ENCODE measurements around the gene RTP1. TPM values are rescaled to one million over a fixed set of nuclear protein-coding genes. Genes with fewer than 3 reads are reported as not detected.
"Not testable (repeated sequence)": the region's sequence is repeated elsewhere in the genome, so short reads cannot be mapped to it uniquely, and the experiment has no call there.

The RTP1 gene
- total RNA-seq, 2 donors from 2014 or later = not detected

- no peaks in the 10 kb centered on the region for H3K27me3 ChIP-seq (replicated peaks; ENCODE audit: insufficient read depth)
- TF ChIP-seq POLR2AphosphoS5 (IDR thresholded peaks at IDR 0.05) (no peak), CTCF (IDR thresholded peaks at IDR 0.05) (peak in 3 of 4 experiments; percentile 68 to 77 (median 77))
- H3K4me1 ChIP-seq (replicated peaks) = no peaks in the 10 kb centered on the region
- H3K9me3 ChIP-seq = no peaks in the 10 kb centered on the region
- 0% methylated on average over 3 of the region's 3 CpGs for WGBS
- H3K36me3 ChIP-seq = no peaks in the 10 kb centered on the region
- intact Hi-C loops (cut with DNase I) = loop anchor here (10.0 kb wide), 1 partner anchor 550 kb away; the partner anchor contains the start of gene AHSG
- no peak overlapping the region for H3K27ac ChIP-seq
- H3K4me3 ChIP-seq = no peak overlapping the region
- peak; percentile 54 for DNase-seq (ENCODE audit: low spot score)
These were observed 32.1 kb upstream of the RTP1 start for GRCh38 chr3:187165144-187165543.

- 91% methylated on average over 8 of the region's 8 CpGs for WGBS
- TF ChIP-seq CTCF (IDR thresholded peaks at IDR 0.05) = no peak
- TF ChIP-seq POLR2AphosphoS5 (IDR thresholded peaks at IDR 0.05) = no peak
- no peak for TF ChIP-seq POLR2A (IDR thresholded peaks at IDR 0.05)
- Histone ChIP-seq H3K27me3 (replicated peaks; ENCODE audit: insufficient read depth) (no peaks in the 10 kb centered on the region), H3K27ac (no peak overlapping the region), H3K4me3 (no peak overlapping the region), H3K36me3 (no peaks in the 10 kb centered on the region), H3K4me1 (replicated peaks) (no peaks in the 10 kb centered on the region), H3K9me3 (no peaks in the 10 kb centered on the region)
- intact Hi-C loops (cut with DNase I) = loop anchor here (10.0 kb wide), 1 partner anchor 552 kb away; the partner anchor contains the start of gene AHSG
- DNase-seq (ENCODE audit: low spot score) = no peak
These were observed 30.5 kb upstream of the RTP1 start for GRCh38 chr3:187166750-187167149.

- intact Hi-C loops (cut with DNase I) = loop anchor here (10.0 kb wide), 1 partner anchor 553 kb away; the partner anchor contains the start of gene AHSG
- no peak overlapping the region for H3K27ac ChIP-seq
These were observed 29.5 kb upstream of the RTP1 start for GRCh38 chr3:187167777-187168176.

DNA sequence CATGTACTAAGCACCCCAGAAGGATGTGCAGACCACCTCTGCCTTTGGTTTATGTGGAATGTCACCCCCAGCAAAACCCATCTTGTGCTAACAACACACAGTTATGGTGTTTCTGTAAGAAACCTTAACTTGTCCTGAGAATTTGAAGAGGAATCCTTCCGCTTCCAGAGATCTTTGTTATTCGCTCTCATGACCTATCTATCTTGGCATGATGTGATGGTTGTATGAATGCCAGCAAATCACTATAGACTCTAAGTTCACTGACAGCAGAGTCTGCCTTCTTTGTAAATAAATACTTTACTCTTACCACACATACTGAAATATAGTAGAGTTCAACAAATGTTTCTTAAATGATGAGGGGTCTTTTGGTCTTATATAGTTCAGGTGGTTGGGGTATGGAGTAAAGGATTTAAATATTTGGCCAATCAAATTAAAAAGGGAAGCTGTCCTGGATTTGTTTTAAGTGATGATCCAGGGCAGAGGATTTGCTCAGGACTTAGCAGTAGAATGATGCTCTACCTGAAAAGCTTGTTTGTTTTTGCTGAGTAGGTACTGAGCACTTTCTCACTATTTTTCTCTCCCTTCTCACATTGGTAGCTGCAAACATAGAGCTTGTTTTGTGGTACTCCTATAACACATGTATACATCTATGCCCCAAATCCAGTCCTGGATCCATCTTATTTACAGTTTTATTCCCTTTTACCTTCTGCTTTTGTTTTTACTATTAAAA, 27.9 kb upstream of the RTP1 start:
- H3K4me1 ChIP-seq (replicated peaks) = no peaks in the 10 kb centered on the region
- intact Hi-C loops (cut with DNase I) = loop anchor here (10.0 kb wide), 1 partner anchor 555 kb away; the partner anchor contains the start of gene AHSG
- 89% methylated on average over 2 of the region's 2 CpGs for WGBS
- no peak overlapping the region for H3K27ac ChIP-seq
- H3K36me3 ChIP-seq = no peaks in the 10 kb centered on the region
- no peak for DNase-seq (ENCODE audit: low spot score)
- H3K4me3 ChIP-seq = no peak overlapping the region
- H3K27me3 ChIP-seq (replicated peaks; ENCODE audit: insufficient read depth) = no peaks in the 10 kb centered on the region
- TF ChIP-seq POLR2A (IDR thresholded peaks at IDR 0.05) (no peak), CTCF (IDR thresholded peaks at IDR 0.05) (no peak), POLR2AphosphoS5 (IDR thresholded peaks at IDR 0.05) (no peak)
- no peaks in the 10 kb centered on the region for H3K9me3 ChIP-seq

More at GRCh38 chr3:187167777-187168176, 29.5 kb upstream of the RTP1 start:
- TF ChIP-seq POLR2AphosphoS5 (IDR thresholded peaks at IDR 0.05) (no peak), POLR2A (IDR thresholded peaks at IDR 0.05) (no peak), CTCF (IDR thresholded peaks at IDR 0.05) (no peak)
- Histone ChIP-seq H3K9me3 (no peaks in the 10 kb centered on the region), H3K36me3 (no peaks in the 10 kb centered on the region), H3K4me1 (replicated peaks) (no peaks in the 10 kb centered on the region), H3K4me3 (no peak overlapping the region), H3K27me3 (replicated peaks; ENCODE audit: insufficient read depth) (no peaks in the 10 kb centered on the region)
- no peak for DNase-seq (ENCODE audit: low spot score)
- WGBS = 84% methylated on average over 5 of the region's 5 CpGs

GRCh38 chr3:187170911-187171310, 26.4 kb upstream of the RTP1 start:
- H3K27ac ChIP-seq; intact Hi-C loops (cut with DNase I); H3K9me3 ChIP-seq; H3K36me3 ChIP-seq; H3K4me1 ChIP-seq (replicated peaks); H3K4me3 ChIP-seq; H3K27me3 ChIP-seq (replicated peaks; ENCODE audit: insufficient read depth); DNase-seq (ENCODE audit: low spot score): not testable (repeated sequence)
- 93% methylated on average over 5 of the region's 5 CpGs for WGBS

Measured in prostate gland (tissue), 2 donors.